NCI-H187 (cell line): ENCODE measurements around the gene ADAMTS2.

Source experiments
- DNase-seq, 2 experiments: peaks; one replicate each; lab custom pipeline; 2025; lab: John Stamatoyannopoulos, UW

The ADAMTS2 gene

DNA sequence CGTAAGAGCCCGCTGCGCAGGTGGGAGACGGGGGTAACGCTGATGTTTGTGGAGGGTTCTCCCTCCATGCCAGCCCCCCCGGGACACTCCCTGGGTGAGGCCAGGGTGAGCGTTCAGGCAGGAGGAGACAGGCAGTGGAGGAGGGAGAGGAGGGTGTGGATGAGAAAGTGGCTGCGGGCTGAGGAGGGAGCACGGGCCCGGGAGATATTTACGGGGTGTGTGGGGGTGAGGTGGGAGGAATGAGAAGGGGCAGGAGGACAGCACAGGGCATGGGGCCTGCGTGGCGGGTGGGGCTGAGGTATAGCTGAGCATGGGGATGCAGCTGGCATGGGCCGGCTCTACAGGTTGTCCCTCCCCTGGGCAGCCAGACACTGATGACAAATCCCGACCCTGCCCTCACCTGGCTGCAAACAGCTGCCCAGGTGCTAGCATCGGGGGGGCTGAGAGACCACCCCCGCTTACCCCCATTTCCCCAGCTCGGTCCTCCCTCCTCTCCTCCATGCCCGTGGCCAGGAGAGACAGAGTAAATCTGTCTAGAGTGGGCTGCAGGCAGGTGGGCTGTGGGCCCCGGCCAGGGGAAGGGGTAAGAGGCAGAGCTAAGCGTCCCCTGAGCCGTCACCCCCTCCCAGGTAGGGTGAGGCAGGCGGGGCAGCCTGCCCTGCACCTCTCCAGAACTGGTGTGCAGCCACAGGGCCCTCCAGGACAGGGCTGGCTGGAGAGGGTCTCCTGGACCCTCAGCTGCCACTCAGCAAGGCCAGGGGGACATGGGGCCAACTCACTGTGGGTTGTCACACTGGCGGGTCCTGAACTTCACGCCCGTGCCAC, 205.9 kb downstream of the ADAMTS2 start:
- DNase-seq = no peak

DNA sequence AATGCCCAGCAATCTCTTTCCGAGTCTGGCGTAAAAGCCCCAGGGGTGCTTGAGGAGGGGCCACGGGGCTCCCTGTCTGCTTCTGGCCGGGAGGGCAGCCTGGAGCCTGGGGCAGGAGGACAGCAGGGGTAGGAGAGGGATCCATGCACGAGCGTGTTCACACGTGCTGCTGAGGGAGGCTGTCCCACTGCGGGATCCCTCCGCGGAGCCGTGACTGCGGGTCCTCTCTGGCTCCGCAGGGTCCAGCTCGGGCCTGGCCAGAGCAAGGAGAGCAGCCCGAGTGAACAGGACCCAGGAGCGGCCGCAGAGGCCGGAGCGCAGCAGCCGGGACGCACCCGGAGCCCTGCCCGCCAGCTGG, 206.7 kb downstream of the ADAMTS2 start:
- DNase-seq = no peak

DNA sequence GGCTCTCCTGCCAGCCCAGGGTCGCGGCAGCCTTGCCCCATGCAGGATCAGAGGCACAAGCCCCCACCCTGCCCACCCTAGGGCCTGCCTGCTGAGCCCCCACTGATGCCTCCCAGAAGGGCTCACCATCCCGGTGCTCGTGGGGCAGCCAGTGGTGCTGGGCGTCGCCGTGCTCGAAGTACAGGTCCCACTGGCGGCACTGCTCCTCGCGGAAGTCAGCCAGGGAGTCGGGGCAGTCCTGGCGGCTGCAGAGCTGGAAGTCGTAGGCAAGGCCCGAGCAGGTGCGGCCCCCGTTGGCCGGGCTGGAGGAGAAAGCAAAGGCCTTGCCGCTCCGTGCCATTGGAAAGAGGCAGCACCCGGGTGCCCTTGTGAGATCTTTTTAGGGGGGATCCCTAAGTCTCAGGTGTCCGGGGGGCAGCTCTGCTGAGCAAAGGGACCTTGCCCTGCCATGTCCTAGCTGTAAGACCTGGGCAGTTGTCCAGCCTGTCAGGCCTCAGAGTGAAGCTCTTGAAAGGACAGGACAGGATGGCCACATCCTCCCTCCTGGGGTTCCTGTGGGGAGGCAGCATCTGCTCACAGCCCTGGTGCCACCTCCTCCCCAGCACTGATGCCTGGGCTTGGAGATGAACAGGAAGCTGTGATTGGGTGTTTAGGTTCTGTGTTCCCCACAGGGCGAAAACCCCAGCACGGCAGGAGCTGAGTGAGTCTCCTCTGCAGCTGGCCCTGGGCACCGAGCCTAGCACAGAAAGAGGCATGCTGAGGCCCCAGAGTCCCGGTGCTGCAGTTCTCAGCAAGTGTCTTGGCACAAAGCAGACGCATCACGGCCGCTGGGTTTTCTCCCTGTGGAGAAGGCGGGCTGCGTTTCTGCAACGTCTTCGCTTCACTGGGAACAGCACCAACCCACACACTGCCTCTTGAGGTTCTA, 207.4 kb downstream of the ADAMTS2 start:
- DNase-seq = no peak

DNA sequence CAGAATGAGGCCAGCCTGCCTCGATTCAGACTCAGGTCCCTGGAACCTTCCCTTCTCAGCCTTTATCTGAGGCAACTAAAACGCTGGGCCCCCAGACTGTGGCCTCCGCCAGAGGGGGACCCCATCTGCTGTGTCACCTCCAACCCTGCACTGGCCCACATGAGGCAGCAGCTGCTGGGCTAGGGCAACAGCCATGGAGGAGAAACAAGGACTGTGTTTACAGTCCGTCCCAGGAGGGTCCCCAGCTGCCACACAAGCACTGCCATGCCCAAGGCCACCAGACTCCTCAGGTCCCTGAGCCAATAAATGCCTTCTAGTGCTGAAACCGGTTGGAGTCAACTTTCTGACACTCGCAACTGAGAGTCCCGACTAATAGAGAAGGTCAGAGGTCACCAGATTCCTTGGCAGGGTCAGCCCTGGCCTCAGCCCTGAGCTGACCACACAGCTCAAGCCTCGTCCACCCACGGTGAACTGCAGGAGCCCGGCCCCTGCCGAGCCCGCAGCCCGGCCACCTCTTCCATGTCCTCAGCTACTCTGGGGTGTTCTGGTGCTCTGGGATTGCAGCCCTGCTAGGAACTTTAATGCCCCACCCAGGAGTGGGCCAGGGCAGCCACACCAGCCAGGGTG, 208.1 kb downstream of the ADAMTS2 start:
- no peak for DNase-seq

DNA sequence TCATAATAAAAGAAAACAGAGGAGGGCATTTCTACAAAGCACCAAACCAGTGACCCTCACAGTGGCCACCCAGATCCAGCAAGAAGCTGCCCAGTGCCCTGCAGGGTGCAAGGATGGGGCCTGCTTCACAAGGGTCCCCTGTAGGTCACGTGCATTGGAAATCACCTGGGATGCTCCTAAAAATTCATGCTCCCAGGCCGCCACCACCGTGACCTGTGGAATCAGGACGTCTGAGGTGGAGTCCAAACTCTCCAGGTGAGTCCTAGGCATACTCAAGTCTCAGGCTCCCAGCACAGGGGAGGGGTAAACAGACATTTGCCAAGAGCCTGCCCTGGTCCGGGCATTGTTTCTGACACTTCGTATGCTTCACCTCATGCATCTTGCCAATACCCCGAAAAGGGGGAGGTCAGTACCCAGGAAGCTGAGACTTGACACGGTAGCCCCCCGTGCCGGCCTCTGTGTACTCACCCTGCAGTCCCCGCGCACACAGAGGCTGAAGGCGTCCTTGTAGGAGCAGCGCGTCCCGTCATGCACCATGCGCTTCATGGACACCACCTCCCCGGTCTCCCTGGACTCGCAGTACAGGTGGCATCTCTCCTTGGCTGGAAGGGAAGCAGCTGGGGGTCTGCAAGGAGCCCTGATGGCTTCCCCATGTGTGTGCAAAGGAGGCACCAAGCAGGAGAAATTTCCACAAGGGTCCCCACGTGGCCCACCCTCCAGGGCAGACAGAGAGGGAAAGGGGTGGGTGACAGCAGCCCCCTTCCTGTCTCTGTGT, 209.6 kb downstream of the ADAMTS2 start:
- no peak for DNase-seq

DNA sequence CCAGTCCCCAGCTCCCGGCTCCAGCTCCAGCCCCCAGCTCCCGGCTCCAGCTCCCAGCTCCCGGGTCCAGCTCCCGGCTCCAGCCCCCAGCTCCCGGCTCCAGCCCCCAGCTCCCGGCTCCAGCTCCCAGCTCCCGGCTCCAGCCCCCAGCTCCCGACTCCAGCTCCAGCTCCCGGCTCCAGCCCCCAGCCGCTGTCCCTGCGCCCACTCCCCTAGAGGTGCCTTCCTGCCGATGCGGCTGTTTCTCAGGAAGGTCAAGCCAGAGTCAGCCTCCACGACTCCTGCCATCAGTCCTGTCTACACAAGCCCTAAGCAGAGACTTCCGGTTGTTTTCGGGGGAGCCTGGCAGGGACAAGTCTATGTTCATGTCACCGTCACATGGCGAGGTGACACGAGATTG, 210.3 kb downstream of the ADAMTS2 start:
- no peak for DNase-seq

DNA sequence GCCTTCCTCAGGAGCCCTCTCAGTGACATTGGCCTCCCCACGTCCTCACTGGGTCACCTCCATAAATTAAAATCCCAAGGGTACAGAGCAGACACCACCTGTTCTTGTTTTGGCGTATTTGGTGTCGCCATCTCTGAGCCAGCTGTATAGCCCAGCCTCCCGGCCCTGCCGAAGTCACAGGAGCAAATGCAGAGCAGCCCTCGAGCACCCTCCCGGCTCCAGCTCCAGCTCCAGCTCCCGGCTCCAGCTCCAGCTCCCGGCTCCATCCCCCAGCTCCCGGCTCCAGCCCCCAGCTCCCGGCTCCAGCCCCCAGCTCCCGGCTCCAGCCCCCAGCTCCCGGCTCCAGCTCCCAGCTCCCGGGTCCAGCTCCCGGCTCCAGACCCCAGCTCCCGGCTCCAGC, 210.8 kb downstream of the ADAMTS2 start:
- DNase-seq = no peak

DNA sequence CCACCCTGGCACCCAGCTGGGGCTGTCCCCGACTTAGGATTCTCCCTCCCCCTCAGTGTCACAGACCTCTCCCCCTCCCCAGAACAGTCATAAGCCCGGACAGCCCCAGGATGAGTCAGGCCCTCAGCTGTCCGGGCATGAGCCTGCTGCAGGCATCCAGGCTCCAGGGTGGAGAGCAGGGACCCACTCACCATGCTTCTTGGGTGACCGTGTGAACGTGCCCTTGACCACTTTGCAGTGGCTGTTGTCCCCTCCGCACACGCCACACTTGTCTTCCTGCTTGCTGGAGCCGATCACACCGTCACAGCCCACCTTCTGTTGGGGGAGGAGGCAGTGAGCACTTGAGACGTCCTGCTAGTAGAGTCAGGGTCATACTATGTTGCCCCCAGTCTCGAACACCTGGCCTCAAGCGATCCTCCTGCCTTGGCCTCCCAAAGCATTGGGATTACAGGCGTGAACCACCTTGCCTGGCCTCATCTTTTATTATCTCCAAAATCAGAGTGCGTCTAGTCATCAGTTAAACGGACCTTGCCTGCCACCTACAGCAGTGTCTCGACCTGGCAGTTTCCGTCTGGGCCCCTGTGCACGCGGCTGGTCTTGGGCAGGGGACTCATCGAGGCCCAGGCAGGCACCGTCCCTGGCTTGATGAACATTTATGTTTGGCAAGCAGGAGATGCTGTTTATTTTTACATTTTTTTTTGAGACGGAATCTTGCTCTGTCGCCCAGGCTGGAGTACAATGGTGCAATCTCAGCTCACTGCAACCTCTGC, 212.5 kb downstream of the ADAMTS2 start:
- no peak for DNase-seq

DNA sequence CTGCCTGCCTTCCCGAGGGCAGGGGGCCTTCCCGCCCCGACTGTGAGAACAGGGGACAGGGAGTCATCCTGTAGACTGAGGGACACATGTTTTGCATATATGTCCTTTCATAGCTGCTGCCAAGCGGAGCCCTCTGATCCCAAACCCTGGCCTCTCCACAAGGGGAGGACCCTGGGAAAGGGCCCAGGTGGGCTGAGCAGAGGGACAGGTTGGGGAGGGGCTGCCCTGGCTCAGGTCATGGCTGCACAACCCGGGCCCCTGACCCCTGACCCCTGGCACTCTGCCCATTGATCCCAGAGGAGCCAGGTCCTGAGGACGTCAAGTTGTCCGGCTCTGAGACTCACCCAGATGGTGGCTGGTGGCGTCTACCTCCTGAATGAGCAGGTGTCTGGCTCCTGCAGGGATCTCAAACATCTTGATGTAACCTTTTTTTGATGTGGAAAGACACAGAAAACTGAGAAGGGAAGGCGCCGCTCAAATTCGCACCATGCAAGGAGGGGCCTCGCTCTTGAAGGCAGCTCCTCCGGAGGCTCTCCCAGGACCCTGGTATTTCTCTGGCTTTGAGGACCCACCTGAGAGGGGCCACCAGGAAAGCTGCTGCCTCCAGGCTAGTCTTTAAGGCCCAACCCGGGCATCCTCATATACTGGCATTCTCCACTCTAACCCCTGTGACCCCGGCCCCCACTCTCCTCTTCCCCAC, 213.2 kb downstream of the ADAMTS2 start:
- DNase-seq = no peak

DNA sequence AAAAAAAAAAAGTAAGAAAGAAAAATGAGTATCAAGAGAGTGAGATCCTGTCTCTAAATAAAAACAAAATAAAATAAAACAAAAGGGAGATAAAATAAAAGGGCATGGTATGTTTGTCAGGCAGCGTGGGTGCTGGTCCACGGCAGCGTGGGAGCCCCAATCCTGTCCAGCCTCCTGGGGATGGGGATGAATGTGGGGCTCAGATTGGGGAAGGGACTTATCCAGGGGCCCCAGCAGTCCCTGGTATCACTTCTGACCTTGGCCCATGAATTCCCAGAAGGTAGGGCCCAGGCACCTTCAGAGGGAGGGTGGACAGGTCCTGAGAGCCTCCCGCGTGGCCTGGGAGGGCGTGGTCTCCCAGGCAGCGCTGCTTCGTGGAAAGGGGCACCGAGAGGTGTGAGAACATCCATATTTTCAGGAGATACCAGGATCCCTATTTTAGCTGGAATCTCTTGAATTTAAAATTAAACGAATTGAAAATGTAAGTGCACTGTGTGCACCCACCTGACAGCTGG, 213.9 kb downstream of the ADAMTS2 start:
- DNase-seq = no peak

DNA sequence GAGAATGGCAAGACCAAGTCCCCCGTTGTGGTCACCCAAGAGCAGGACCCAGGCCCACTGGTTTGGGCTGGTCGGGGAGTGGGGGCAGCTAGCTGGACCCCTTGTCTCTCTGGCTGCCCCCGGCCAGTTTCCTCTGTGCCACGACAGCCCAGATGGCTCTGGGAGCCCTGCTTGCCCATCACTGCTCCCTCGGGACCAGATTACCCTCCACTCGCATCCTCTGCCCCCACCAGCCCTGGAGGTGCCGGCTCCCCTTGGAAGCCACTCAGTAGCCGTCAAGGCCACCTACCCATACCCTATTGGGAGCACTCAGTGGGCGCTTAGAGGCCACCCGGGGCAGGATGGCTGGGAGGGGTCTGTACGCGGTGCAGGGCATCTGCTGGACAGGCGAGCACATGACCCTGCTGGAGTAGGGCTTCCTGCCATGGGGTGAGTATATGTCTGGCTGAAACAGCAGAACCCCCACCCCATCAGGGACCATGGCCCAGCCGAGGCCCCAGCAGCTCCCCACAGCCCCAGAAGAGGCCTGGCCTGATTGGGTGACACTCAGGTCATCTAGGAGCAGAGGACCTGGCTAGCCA, 215.1 kb downstream of the ADAMTS2 start:
- DNase-seq = no peak

DNA sequence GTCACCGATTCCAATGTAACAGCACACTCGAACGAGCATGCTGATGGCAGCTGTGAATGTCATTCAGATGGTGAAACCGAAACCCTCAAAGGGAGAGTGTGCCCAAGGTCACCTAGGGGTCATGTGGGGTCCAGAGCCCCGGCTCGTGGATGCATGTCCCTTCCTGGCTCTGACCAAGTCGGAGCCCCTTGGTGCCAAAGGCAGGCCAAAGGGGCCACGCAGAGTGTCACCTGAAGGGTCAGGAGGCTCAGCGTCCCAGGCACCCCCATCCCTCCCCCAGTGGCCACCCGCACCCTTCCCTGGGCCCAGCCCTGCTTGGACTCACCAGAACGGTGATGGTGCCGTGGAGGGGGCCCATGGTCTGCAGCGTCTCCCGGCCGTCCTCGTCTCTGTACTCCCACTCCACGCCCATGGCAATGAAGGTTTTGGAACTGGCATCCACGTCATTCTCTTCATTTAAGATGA, 215.6 kb downstream of the ADAMTS2 start:
- no peak for DNase-seq

DNA sequence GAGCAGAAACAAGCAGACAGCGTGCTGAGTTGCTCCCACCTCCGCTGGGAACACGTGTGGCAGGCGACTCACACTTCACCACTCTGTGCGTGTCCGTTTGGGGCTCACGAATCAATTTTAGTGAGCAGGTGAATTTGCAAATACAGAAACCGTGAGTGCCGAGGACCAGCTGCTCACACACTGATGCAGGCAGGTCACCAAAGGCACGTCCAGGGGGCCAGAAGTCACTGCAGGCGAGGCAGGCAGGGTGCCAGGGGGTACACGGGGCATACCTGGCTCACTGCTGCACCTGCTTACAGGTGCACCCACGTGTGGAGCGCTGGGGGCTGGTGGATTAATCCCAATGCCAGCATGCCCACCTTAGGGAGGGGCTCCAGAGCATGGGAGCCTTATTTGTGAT, 216.3 kb downstream of the ADAMTS2 start:
- no peak for DNase-seq

DNA sequence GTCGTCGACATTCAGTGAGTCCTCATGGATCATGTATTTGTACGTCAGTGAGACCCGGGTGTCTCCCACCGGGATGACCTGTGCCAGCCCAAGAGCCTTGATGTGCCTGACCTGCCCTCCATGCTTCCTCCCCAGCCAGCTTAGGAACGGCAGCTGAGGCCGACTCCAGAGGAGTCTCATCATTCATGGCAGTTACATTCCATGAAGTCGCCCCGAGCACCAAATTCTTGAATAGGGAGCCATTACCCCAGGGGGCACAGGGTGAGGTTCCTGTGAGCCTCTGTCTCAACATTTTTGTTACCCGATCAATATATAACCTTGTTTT, 217.3 kb downstream of the ADAMTS2 start:
- DNase-seq = no peak

DNA sequence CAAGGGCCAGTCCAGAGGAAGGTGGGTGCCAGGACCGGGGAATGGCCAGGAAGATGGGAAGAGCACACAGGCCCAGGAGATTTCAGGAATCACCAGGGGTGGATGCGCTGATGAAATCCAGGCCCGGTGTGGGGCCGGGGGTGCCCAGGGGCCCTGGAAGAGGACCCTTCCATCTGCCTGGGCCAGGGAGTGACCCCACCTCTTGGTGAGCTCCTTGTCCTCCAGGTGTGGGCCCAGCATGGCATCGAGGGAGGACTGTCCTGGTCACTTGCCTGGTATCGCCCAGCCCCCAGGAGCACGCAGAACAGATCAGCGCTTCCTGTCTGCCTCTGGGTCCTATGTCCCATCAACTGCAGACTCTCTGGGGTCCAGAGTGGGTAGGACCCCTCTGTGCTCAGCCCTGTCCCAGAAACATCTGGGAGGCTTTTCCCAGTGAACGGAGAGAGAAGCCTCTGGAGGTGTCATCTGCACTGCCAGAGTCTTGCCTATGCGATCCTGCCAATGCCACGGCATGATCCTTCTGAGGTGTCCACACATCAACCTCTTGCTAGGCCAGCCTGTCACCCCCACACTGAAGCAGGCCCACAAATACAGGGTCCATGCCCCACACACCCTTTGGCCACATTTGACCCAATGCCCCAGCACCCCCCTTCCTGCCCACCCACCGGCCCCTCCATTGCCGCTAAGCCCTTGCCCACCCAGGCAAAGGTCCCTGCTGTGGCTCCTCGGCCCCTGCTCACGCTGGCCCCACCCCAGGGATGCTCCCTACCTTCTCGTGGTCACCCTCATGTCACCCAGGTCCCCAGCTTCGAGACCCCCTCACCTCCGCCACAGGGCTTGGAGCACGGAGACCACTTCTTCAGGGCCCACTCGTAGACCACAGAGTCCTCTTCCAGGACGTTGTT, 217.9 kb downstream of the ADAMTS2 start:
- DNase-seq = no peak

DNA sequence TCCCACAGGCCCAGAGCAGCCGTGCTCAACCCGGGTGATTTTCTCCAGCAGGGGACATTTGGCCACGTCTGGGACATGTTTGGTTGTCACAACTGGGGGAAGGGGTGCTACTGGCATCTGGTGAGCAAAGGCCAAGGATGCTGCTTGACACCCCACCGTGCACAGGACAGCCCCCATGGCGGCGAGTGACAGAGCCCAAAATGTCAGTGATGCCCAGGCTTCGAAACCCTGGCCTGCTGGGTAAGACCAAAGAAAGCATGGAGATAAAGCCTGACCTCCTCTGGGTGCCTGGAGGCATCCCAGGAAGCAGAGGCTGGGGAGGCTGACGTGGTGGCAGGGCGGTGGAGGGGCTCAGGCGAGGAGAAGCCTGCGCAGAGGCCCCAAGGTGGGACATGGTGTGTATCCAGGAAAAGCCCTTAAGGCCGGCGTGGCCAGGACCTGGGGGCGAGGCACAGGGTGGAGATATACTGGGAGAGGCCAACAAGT, 218.7 kb downstream of the ADAMTS2 start:
- DNase-seq = no peak

DNA sequence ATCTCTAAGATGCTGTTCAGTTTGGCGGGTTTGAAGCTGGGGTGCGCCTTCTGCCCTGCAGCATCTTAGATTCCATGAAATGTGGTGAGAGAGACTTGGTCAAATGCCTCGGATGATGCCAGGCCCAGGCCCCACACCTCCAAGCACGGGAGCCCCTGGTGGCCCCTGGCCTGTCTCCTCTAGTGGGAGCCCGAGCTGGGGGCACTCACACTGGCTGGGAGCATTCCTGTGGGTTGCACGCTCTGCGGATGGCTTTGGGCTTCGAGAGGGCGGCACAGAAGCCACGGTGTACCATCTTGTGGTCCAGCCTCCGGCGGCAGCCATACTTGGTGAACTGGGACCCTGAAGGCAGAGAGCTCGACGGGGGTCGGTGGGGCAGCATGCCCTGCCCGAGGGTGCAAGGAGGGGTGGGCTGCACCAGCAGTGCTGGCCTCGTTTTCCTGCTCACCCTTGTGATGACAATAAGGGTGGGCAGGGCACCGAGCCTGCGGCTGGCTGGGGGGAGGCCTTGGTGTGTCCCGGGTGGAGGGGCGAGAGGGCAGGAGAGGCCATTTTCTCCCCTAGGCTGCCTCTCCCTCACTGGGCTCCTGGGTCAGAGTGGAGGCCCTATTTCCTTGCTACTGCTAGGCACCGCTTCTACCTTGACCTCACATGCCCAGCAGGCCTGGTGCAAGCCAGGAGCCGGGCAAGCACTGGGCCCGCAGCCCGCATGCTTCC, 219.3 kb downstream of the ADAMTS2 start:
- DNase-seq = no peak
